IPS DF 6.9 (cell line): Measurements from ENCODE around the gene PPP4R1.
"Not testable (repeated sequence)": the region's sequence is repeated elsewhere in the genome, so short reads cannot be mapped to it uniquely, and the experiment has no call there.

Experiments
- DNase-seq: peaks from one replicate; pipeline ENCODE4 v3.0.0-alpha.2; 2013; ENCODE audit warnings: low read depth, low spot score
- H3K27ac ChIP-seq: one replicate; pipeline ENCODE4 v1.5.1; 2013; ENCODE audit warnings: low read length, control low read depth
- H3K27me3 ChIP-seq: 2 replicates; pipeline ENCODE4 v1.6.1; 2013; ENCODE audit warnings: mild to moderate bottlenecking, low read length; ENCODE audit not compliant: control insufficient read depth, insufficient read depth
- H3K36me3 ChIP-seq: 2 replicates; pipeline ENCODE4 v1.6.1; 2013; ENCODE audit warnings: low read length; ENCODE audit not compliant: control insufficient read depth, insufficient read depth
- H3K4me1 ChIP-seq: 2 replicates; pipeline ENCODE4 v1.6.1; 2013; ENCODE audit warnings: low read length; ENCODE audit not compliant: control insufficient read depth, insufficient read depth
- H3K4me3 ChIP-seq: 2 replicates; pipeline ENCODE4 v1.5.1; 2013; ENCODE audit warnings: mild to moderate bottlenecking, low read length
- H3K9me3 ChIP-seq: 2 replicates; pipeline ENCODE4 v1.6.1; 2013; ENCODE audit warnings: low read length, inconsistent platforms; ENCODE audit not compliant: control insufficient read depth, insufficient read depth
- WGBS: extraction: QIAGEN DNeasy Blood & Tissue Kit; methylation state at CpG from one replicate; pipeline ENCODE4 v1.1.7; 2013; ENCODE audit warnings: mixed read lengths, missing lambda C conversion rate; ENCODE audit not compliant: insufficient read length, insufficient coverage; 5-methylcytosine and 5-hydroxymethylcytosine counted together

Gene PPP4R1

GRCh38 chr18:9612215-9612830 is 2.0 kb downstream of the PPP4R1 start:
- Histone ChIP-seq H3K4me3 (no peak overlapping the region), H3K9me3 (no peaks in the 10 kb centered on the region), H3K36me3 (no peaks in the 10 kb centered on the region; the same call in 1 of the 2 replicates), H3K4me1 (peaks cover 2% of the 10 kb centered on the region; the same call in 1 of the 2 replicates), H3K27me3 (no peaks in the 10 kb centered on the region), H3K27ac (no peak overlapping the region)
- WGBS, result no CpG with 5 or more reads among the region's 3 CpGs
- no peak for DNase-seq

- H3K27ac ChIP-seq, result no peak overlapping the region
- no peak for DNase-seq
- H3K27me3 ChIP-seq, result no peaks in the 10 kb centered on the region
- H3K4me1 ChIP-seq, result no peaks in the 10 kb centered on the region
- H3K4me3 ChIP-seq, result no peak overlapping the region
- H3K36me3 ChIP-seq, result no peaks in the 10 kb centered on the region; the same call in 1 of the 2 replicates
- no CpG with 5 or more reads among the region's 7 CpGs for WGBS
- no peaks in the 10 kb centered on the region; the same call in 1 of the 2 replicates for H3K9me3 ChIP-seq
Measured at GRCh38 chr18:9609190-9609589, 5.2 kb downstream of the PPP4R1 start.

- Histone ChIP-seq H3K27me3 (no peaks in the 10 kb centered on the region), H3K9me3 (no peaks in the 10 kb centered on the region; the same call in 1 of the 2 replicates), H3K36me3 (no peaks in the 10 kb centered on the region; the same call in 1 of the 2 replicates), H3K4me1 (no peaks in the 10 kb centered on the region), H3K4me3 (no peak overlapping the region), H3K27ac (no peak overlapping the region)
- DNase-seq, result no peak
- no CpG with 5 or more reads among the region's 1 CpG for WGBS
Measured at GRCh38 chr18:9608728-9609127, 5.6 kb downstream of the PPP4R1 start.

- Histone ChIP-seq H3K4me3 (no peak overlapping the region), H3K36me3 (no peaks in the 10 kb centered on the region; the same call in 1 of the 2 replicates), H3K4me1 (no peaks in the 10 kb centered on the region), H3K27ac (no peak overlapping the region), H3K27me3 (no peaks in the 10 kb centered on the region), H3K9me3 (no peaks in the 10 kb centered on the region; the same call in 1 of the 2 replicates)
- no peak for DNase-seq
Measured at GRCh38 chr18:9608298-9608697, 6.1 kb downstream of the PPP4R1 start.

GRCh38 chr18:9607111-9607510 is 7.2 kb downstream of the PPP4R1 start:
- not testable (repeated sequence) for H3K36me3 ChIP-seq, H3K4me3 ChIP-seq, H3K27me3 ChIP-seq, DNase-seq, H3K4me1 ChIP-seq, H3K27ac ChIP-seq, H3K9me3 ChIP-seq
- no CpG with 5 or more reads among the region's 5 CpGs for WGBS

- Histone ChIP-seq H3K27me3 (no peaks in the 10 kb centered on the region), H3K36me3 (no peaks in the 10 kb centered on the region; the same call in 1 of the 2 replicates), H3K4me1 (no peaks in the 10 kb centered on the region), H3K4me3 (no peak overlapping the region), H3K9me3 (no peaks in the 10 kb centered on the region; the same call in 1 of the 2 replicates), H3K27ac (no peak overlapping the region)
- WGBS, result no CpG with 5 or more reads among the region's 3 CpGs
- DNase-seq, result no peak
Measured at GRCh38 chr18:9606039-9606438, 8.3 kb downstream of the PPP4R1 start.

- no peak for DNase-seq
- Histone ChIP-seq H3K4me1 (no peaks in the 10 kb centered on the region), H3K27me3 (no peaks in the 10 kb centered on the region), H3K27ac (no peak overlapping the region), H3K4me3 (no peak overlapping the region), H3K9me3 (no peaks in the 10 kb centered on the region; the same call in 1 of the 2 replicates), H3K36me3 (no peaks in the 10 kb centered on the region)
- no CpG with 5 or more reads among the region's 2 CpGs for WGBS
Measured at GRCh38 chr18:9604348-9604747, 10.0 kb downstream of the PPP4R1 start.

- no peak for DNase-seq
- no peak overlapping the region for H3K27ac ChIP-seq
- no peak overlapping the region for H3K4me3 ChIP-seq
- no peaks in the 10 kb centered on the region for H3K36me3 ChIP-seq
- H3K9me3 ChIP-seq, result no peaks in the 10 kb centered on the region; the same call in 1 of the 2 replicates
- no peaks in the 10 kb centered on the region for H3K27me3 ChIP-seq
- H3K4me1 ChIP-seq, result no peaks in the 10 kb centered on the region
Measured at GRCh38 chr18:9599328-9599727, 15.0 kb downstream of the PPP4R1 start.

GRCh38 chr18:9597609-9598008 is 16.8 kb downstream of the PPP4R1 start:
- Histone ChIP-seq H3K4me3 (no peak overlapping the region), H3K27me3 (no peaks in the 10 kb centered on the region), H3K27ac (no peak overlapping the region), H3K4me1 (no peaks in the 10 kb centered on the region), H3K9me3 (no peaks in the 10 kb centered on the region), H3K36me3 (no peaks in the 10 kb centered on the region)
- DNase-seq, result no peak
- WGBS, result no CpG with 5 or more reads among the region's 3 CpGs

GRCh38 chr18:9596843-9597526 is 17.4 kb downstream of the PPP4R1 start:
- Histone ChIP-seq H3K27ac (no peak overlapping the region), H3K36me3 (no peaks in the 10 kb centered on the region)
- WGBS, result no CpG with 5 or more reads among the region's 4 CpGs

GRCh38 chr18:9596226-9596625 is 18.1 kb downstream of the PPP4R1 start:
- no peak overlapping the region for H3K4me3 ChIP-seq
- DNase-seq, result no peak
- H3K27ac ChIP-seq, result no peak overlapping the region
- H3K36me3 ChIP-seq, result no peaks in the 10 kb centered on the region
- H3K27me3 ChIP-seq, result no peaks in the 10 kb centered on the region
- no peaks in the 10 kb centered on the region for H3K4me1 ChIP-seq
- WGBS, result no CpG with 5 or more reads among the region's 3 CpGs
- no peaks in the 10 kb centered on the region for H3K9me3 ChIP-seq

More at GRCh38 chr18:9596843-9597526, 17.4 kb downstream of the PPP4R1 start:
- no peaks in the 10 kb centered on the region for H3K4me1 ChIP-seq
- no peak for DNase-seq
- no peaks in the 10 kb centered on the region for H3K9me3 ChIP-seq
- H3K27me3 ChIP-seq, result no peaks in the 10 kb centered on the region
- no peak overlapping the region for H3K4me3 ChIP-seq
